GM19099 (cell line): ENCODE measurements around the gene IFT122.

Experiments
- POLR2A ChIP-seq: IDR thresholded peaks from 3 replicates; pipeline ENCODE4 v1.6.1; 2011; ENCODE audit warnings: low read depth; ENCODE audit not compliant: insufficient read length; ENCODE audit errors: extremely low read depth

Gene IFT122

DNA sequence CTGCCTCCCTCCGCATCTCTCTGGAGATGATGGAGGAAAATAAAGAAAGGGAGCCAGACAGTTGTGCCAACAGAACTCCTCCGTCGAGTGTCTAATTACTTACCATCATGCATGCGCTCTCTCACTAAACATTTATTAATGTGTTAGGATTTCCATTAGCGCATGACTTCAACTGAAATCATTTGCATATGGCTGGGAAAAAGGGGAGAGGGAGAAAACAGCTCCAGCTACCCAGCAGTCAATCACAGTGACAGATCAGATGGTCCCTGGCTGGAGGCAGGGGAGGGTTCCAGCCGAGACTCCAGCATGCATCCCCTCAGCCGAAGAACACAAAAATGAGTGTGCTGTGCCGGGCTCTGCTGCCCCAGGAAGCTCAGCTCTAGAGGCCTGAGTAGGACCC lies 81.6 kb downstream of the IFT122 start:
- TF ChIP-seq POLR2A = no peak

DNA sequence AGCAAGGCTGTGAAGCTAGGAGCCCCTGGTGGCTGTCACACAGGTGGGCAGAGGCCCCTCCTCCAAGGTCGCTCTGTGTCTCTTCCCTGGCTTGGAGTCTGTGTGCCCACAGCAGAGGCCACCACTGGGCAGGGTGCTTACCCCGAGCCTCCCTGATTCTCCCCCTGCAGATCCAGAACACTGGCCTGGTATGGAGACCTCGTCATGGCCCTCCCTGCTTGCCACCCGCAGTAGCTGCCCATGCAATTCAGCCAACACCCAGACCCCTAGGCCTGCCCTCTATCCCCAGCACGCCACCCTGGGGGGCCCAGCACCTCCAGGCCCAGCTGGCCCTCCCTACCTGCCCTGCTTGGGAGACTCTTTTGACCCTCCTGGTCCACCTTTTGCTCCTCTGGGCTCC lies 82.9 kb downstream of the IFT122 start:
- TF ChIP-seq POLR2A = no peak

GRCh38 chr3:129524081-129524480 lies 84.1 kb downstream of the IFT122 start:
- no peak for TF ChIP-seq POLR2A

- TF ChIP-seq POLR2A = no peak
Observed at GRCh38 chr3:129525341-129525968, 85.4 kb downstream of the IFT122 start.

GRCh38 chr3:129526121-129526900 lies 86.3 kb downstream of the IFT122 start:
- TF ChIP-seq POLR2A = no peak

DNA sequence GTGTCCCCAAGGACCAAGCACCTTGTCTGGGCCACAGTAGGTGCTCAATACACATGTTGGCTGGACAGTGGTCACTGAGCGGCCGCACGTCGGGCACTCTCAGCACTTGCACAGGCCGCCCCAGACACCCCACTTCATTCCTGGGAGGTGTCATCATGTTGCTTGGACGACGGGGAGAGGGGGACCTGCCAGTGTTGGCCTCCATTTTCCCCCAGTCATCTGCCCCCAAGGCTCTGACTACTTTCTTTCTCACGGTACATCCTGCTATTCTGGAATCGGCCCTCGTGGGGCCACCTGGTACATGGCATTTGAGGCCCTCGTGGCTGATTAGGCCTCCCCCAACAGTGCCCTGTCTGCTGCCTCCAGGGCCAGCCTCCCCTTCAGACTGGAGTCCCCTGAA lies 87.2 kb downstream of the IFT122 start:
- no peak for TF ChIP-seq POLR2A

DNA sequence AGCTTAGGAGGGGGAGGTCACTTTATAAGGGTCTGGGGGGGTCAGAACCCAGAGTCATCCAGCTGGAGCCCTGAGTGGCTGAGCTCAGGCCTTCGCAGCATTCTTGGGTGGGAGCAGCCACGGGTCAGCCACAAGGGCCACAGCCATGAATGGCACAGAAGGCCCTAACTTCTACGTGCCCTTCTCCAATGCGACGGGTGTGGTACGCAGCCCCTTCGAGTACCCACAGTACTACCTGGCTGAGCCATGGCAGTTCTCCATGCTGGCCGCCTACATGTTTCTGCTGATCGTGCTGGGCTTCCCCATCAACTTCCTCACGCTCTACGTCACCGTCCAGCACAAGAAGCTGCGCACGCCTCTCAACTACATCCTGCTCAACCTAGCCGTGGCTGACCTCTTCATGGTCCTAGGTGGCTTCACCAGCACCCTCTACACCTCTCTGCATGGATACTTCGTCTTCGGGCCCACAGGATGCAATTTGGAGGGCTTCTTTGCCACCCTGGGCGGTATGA lies 88.6 kb downstream of the IFT122 start, which contains the start of gene RHO:
TSS of gene RHO (plus strand) at position 51 of the 512 bp plus-strand sequence. CDS start at position 146, 95 bp downstream.
- TF ChIP-seq POLR2A = no peak

DNA sequence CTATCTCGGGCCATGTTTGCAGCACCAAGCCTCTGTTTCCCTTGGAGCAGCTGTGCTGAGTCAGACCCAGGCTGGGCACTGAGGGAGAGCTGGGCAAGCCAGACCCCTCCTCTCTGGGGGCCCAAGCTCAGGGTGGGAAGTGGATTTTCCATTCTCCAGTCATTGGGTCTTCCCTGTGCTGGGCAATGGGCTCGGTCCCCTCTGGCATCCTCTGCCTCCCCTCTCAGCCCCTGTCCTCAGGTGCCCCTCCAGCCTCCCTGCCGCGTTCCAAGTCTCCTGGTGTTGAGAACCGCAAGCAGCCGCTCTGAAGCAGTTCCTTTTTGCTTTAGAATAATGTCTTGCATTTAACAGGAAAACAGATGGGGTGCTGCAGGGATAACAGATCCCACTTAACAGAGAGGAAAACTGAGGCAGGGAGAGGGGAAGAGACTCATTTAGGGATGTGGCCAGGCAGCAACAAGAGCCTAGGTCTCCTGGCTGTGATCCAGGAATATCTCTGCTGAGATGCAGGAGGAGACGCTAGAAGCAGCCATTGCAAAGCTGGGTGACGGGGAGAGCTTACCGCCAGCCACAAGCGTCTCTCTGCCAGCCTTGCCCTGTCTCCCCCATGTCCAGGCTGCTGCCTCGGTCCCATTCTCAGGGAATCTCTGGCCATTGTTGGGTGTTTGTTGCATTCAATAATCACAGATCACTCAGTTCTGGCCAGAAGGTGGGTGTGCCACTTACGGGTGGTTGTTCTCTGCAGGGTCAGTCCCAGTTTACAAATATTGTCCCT lies 89.6 kb downstream of the IFT122 start:
- TF ChIP-seq POLR2A = no peak

DNA sequence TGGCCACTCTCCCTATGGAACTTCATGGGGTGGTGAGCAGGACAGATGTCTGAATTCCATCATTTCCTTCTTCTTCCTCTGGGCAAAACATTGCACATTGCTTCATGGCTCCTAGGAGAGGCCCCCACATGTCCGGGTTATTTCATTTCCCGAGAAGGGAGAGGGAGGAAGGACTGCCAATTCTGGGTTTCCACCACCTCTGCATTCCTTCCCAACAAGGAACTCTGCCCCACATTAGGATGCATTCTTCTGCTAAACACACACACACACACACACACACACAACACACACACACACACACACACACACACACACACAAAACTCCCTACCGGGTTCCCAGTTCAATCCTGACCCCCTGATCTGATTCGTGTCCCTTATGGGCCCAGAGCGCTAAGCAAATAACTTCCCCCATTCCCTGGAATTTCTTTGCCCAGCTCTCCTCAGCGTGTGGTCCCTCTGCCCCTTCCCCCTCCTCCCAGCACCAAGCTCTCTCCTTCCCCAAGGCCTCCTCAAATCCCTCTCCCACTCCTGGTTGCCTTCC lies 90.3 kb downstream of the IFT122 start:
- TF ChIP-seq POLR2A = no peak

- TF ChIP-seq POLR2A = no peak
Observed at GRCh38 chr3:129530821-129531220, 90.8 kb downstream of the IFT122 start.

DNA sequence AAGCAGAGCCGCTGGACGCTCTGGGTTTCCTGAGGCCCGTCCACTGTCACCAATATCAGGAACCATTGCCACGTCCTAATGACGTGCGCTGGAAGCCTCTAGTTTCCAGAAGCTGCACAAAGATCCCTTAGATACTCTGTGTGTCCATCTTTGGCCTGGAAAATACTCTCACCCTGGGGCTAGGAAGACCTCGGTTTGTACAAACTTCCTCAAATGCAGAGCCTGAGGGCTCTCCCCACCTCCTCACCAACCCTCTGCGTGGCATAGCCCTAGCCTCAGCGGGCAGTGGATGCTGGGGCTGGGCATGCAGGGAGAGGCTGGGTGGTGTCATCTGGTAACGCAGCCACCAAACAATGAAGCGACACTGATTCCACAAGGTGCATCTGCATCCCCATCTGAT lies 91.7 kb downstream of the IFT122 start:
- TF ChIP-seq POLR2A = no peak

DNA sequence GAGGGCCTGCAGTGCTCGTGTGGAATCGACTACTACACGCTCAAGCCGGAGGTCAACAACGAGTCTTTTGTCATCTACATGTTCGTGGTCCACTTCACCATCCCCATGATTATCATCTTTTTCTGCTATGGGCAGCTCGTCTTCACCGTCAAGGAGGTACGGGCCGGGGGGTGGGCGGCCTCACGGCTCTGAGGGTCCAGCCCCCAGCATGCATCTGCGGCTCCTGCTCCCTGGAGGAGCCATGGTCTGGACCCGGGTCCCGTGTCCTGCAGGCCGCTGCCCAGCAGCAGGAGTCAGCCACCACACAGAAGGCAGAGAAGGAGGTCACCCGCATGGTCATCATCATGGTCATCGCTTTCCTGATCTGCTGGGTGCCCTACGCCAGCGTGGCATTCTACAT lies 92.2 kb downstream of the IFT122 start:
- TF ChIP-seq POLR2A = no peak

- TF ChIP-seq POLR2A = no peak
Observed at GRCh38 chr3:129533406-129533805, 93.4 kb downstream of the IFT122 start.

DNA sequence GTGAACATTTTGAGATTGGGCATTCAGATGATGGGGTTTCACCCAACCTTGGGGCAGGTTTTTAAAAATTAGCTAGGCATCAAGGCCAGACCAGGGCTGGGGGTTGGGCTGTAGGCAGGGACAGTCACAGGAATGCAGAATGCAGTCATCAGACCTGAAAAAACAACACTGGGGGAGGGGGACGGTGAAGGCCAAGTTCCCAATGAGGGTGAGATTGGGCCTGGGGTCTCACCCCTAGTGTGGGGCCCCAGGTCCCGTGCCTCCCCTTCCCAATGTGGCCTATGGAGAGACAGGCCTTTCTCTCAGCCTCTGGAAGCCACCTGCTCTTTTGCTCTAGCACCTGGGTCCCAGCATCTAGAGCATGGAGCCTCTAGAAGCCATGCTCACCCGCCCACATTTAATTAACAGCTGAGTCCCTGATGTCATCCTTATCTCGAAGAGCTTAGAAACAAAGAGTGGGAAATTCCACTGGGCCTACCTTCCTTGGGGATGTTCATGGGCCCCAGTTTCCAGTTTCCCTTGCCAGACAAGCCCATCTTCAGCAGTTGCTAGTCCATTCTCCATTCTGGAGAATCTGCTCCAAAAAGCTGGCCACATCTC lies 94.5 kb downstream of the IFT122 start:
- TF ChIP-seq POLR2A = no peak

DNA sequence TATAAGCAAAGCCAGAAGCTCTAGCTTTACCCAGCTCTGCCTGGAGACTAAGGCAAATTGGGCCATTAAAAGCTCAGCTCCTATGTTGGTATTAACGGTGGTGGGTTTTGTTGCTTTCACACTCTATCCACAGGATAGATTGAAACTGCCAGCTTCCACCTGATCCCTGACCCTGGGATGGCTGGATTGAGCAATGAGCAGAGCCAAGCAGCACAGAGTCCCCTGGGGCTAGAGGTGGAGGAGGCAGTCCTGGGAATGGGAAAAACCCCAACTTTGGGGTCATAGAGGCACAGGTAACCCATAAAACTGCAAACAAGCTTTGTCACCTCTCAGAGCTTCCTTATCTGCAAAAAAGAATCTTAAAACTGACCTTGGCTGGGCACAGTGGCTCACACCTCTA lies 95.1 kb downstream of the IFT122 start:
- TF ChIP-seq POLR2A = no peak

GRCh38 chr3:129536374-129536667 lies 96.3 kb downstream of the IFT122 start:
- no peak for TF ChIP-seq POLR2A

DNA sequence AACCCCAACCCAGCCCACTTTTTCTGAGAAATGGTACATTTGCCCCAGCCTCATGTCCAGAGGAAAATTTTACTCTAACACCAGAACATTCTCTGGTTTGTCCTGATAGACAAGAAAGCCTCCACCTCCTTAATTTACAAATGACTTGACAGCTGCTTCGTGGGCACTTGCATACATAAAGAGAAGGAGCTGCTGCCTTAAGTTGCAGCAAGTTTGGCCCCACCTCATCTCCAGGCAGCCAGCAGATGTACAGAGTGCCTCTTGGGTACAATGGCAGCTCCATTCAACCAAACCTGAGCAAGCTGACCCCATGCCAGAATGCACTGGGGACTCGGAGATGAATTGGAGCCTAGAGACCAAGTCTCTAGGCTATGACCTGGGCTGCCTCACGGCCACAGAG lies 96.8 kb downstream of the IFT122 start:
- no peak for TF ChIP-seq POLR2A
